Tibial nerve (tissue), 4 donors: Measurements from ENCODE around the gene SPI1.

Source experiments
- CTCF ChIP-seq, 5 experiments: fragments of 200-600 bp in 3 of 5; fragments of 450-650 bp in 2 of 5; sonication (generic) in 3 of 5; IDR thresholded peaks; one replicate each; pipeline ENCODE4 v1.5.1; 2016 to 2019; ENCODE audit warnings: antibody characterized with exemption in 5 of 5, mild to moderate bottlenecking in 3 of 5, moderate library complexity in 2 of 5
- EP300 ChIP-seq, 2 donors: sonication (generic); formaldehyde crosslinking; IDR thresholded peaks; one replicate each; pipeline ENCODE4 v1.6.1; 2017; ENCODE audit warnings: antibody characterized with exemption in 2 of 2, mild to moderate bottlenecking in 1 of 2
- POLR2A ChIP-seq, 2 donors: fragments of 450-650 bp; IDR thresholded peaks; one replicate each; pipeline ENCODE4 v1.6.1; 2017; ENCODE audit warnings: antibody characterized with exemption in 2 of 2, mild to moderate bottlenecking in 2 of 2, moderate library complexity in 2 of 2

DNA sequence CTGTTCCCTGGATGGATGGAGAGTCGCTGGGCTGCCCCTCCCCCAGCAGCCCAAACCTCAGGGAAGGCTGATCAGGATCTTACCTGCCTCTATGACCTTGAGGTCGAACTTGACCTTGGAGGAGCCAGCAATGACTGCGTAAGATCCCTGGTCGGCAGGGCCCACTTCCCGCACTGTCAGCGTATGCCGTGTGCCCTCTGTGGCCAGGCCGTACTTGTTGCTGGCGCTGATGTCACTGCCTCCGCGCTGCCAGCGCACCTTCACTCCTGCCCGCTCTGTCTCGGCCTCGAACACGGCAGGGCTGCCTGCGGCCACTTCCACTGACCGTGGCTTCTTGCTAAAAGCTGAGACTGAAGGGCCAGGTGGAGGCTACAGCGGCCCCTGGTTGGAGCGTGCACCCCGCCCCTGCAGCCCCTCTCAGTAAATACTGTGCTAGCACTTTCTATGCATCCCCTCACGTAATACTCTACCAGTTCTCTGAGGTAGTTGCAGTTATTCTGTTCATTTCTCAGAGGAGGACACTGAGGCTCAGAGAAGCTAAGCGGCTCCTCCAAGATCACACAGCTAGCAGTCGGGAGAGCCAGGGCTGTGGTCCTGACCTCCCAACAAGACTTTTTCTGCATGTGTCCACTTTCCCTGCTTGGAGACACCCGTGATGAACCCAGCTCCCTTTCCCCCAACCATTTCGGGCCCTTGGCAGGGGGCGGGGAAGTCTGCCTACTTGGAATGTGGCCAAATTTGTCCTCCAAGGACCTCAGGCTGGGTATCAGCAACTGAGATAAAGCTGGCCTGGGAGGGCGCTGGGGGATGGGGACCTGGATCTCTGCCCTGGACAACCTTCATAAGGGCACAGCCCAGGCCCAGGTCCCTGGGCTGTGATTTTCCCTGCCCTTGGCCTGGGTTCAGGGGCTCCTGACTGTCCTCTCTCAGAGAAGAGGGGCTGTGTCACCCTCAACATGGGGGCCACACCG, 26.9 kb downstream of the SPI1 start:
- no peak for TF ChIP-seq CTCF (IDR thresholded peaks at IDR 0.05)
- TF ChIP-seq POLR2A (IDR thresholded peaks at IDR 0.05) = no peak
- TF ChIP-seq EP300 (IDR thresholded peaks at IDR 0.05) = no peak
